ENCODE results near the gene ATP2B1.

Gene ATP2B1

DNA sequence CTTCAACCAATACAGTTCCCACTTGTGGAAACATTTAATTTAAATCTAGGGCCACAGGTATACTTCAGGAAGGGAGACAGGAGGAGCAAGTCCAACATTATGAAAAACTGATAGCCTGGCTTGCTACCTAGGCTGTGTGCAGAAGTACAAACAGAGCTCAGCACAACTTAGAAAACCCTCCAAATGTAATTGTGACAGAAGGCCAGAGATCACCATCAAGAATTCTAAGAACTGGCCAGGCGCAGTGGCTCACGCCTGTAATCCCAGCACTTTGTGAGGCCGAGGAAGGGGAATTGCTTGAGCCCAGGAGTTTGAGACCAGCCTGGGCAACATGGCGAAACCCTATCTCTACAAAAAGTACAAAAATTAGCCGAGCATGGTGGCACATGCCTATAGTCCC lies 14.1 kb downstream of the ATP2B1 start:
- no peak for FAIRE-seq
- no peak for DNase-seq (ENCODE audit: low spot score)

DNA sequence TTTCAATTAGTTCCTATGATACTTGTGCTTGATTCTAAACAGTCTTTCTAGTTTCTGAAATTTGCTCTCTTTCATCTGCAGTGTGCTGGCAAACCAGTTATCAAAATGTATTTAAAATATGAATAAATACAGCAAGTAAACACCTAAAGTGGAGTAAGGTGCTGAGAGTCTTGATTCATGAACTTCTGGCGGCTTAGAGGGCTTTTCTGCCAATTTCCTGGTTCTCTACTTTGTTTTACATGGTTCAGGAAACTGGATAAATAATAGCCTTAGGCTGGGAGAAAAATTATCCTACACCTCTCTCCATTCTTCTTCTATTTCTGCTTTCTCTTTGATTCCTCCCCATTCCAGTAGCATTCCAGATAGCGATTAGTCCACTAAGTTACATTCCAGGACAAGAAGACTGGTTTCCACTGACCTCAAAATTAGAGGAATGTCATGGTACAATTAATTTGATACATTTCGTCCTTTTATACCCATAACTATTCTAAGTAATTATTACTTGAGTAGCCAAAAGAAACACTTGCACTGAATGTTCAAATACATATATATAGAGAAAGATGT lies 14.9 kb downstream of the ATP2B1 start:
- no peak for DNase-seq (ENCODE audit: low spot score)
- peak; percentile 23 for FAIRE-seq

DNA sequence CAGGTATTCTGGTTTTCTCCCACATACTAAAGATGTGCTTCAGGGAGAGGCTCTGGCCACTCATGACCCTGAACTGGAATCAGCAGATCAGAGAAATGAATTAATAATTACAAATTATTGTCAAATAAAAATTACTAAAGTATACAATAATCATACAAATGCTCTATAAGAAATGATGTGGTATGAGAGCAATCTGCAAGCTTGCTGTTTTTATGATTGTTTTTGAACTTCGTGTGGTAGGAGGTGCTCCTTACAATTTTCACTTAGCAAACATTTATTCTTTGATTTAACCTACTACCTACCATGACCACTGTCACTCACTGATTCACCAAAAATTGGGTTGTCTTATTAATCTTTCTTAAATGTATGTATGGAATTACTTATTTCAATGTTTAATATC lies 16.2 kb downstream of the ATP2B1 start:
- FAIRE-seq (no peak), DNase-seq (ENCODE audit: low spot score) (no peak)

DNA sequence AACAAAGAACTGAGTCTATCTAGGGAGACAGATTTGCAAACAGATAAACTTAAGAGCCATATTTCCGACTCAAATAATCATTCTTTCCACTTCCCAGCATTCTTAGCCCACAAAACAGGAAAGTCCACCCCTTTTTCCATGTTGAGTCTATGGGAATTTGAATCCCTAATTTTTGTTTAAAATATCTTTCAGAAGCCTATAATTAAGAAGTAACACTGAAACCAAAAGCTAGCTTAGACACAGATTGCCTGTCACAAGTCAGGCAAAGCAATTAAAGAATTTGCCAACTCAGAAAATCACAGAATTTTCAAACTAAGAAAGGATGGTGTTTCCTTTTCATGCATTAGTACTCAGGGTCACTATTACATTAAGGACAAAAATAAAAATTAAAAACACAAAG lies 17.0 kb downstream of the ATP2B1 start:
- DNase-seq (ENCODE audit: low spot score) = no peak
- no peak for FAIRE-seq

DNA sequence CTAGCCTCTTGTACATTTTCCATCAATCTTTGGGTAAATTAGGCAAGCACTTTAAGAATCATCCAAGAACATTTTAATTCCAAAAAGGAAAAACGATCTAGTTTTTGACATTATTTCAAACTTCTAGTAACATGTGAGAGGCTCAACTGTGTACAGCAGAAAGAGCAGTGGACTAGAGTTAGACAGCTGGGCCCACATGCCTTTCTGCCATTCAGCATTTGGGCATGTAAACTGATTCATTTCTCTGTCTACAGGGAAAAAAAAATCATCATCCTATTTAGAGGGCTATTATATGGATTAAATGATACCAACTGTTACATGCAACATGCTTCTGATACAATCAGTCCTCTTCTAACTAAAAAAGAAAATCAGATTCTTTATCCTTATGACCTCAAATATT lies 17.7 kb downstream of the ATP2B1 start:
- no peak for FAIRE-seq
- no peak for DNase-seq (ENCODE audit: low spot score)

DNA sequence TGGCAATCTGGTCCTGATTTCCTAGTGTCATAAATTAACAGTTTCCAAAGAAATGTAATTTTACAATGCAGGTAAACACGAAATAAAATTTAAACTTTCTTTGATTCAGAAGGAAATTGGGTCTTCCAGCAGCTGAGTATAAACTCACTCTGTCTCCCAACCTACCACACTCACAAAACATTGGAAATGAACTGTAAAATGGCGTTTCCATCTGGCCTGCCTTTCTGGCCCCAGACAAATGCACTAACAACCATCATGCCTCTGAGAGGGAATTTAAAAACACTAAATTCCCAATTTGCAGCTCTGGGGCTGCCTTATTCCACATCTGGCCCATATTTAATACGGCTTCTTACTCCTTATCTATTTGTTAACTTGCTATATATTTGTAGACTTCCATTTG lies 19.3 kb downstream of the ATP2B1 start:
- DNase-seq (ENCODE audit: low spot score) (no peak), FAIRE-seq (no peak)

DNA sequence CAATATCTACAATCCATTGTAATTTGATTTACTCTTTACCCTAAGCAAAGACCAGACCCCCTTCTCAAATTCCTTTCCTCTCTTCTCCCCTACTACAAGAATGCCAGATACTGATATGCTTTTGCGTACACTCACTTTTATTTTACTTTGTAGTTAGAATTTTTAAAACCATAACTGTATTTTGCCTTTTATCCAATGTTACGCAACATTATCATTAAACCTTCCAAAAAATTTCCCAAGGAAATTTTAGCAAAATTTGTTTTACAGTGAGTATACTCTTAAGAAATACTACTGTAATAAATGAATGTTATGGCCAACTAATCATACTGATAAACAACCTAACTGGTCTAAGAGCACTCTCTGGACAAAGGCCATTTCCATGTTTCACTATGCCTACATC lies 22.3 kb downstream of the ATP2B1 start:
- FAIRE-seq = no peak

DNA sequence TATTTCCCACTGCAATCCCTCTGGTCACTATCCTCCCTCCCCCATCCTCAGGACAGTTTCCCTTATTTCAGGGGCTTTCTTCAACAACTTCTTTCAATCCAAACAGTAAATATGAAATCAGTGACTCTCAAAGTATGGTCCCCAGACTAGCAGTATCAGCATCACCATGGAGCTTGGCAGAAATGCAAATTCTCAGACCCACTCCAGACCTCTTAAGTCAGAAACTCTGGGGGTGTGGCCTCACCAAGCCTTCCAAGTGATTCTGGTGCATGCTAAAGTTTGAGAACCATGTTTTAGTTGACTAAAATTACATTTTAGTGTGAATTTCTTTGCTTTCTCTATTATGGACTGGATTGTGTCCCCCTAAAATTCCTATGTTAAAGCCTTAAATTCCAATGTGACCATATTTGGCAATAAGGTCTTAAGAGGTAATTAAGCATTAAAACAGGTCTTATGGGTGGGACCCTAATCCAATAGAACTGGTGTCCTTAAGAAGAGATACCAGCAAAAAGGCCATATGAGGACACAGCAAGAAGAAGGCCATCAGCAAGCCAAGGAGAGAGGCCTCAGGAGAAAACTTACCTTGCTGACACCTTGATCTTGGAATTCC lies 23.2 kb downstream of the ATP2B1 start:
- no peak for FAIRE-seq
- DNase-seq (ENCODE audit: low spot score) = no peak

More for the DNA sequence above, 22.3 kb downstream of the ATP2B1 start:
- DNase-seq (ENCODE audit: low spot score) = no peak

DNA sequence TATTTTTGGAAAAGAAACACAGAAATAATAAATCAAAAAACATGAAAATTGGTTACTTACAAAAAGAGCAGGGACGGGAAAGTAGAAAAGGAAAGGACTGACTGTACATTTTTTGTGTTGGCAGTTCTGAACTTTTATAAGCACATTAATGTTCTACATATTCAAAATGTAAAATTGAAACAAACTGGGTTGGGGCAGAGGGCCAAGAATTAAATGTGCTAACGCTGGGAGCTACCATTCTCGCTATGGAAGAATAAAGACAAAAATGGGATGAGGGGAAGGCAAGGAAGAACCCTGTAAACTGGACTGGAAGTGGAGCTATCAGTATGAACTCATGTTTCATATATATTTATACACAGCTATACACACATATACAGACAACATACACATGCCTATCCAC lies 24.5 kb downstream of the ATP2B1 start:
- FAIRE-seq (no peak), DNase-seq (ENCODE audit: low spot score) (no peak)

DNA sequence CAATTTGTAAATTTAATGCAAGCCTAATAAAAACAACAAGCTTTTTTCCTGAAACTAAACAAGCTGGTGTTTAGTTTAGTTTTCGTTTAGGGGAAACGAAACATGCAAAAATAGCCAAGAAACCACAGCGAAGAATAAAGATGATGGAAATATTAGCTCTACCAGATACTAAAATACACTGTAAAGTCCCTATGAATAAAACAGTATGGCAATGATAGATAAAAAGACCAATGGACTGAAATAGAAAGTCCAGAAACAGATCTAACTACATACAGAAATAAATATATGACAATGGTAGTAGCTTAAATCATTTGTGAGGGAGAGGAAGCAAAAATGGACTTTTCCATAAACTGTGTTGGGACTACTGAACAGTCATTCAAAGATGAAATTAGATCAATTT lies 26.4 kb downstream of the ATP2B1 start:
- no peak for DNase-seq (ENCODE audit: low spot score)
- FAIRE-seq = no peak

DNA sequence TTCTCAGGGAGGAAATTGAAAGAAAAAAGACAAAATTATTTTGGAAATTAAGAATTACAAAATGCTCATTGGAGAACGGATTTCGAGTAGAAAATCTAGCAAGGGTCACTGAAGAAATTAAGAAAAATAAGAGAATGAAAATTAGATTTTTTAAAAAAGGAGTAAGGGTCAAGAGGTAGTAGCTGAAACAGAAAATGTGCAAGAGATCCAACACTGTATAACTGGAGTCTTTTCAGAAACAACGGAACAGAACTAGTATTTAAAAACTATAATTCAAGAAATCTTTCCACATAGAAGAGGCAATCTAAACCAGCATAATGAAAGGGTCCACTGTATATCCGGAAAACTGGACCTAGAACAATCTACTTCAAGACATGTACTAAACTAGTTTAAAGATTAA lies 28.2 kb downstream of the ATP2B1 start:
- no peak for DNase-seq (ENCODE audit: low spot score)
- FAIRE-seq = no peak

DNA sequence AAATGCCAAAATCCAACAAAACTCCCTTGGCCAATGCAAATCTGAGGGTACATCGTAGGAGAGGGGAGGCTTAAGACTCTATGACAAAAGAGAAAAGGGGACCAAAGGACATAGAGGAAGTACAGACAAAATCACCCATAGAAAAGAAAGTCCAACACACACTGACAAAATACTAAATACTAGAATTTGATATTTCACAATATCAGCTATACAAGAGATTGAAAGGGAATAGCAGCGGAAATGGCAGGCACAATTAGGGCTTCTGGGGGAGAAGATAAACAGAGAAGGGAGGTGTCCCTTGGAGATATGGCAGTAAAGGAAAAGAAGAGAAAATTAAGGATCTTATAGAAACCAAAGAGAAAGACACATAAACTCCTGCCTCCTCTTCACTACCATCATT lies 29.0 kb downstream of the ATP2B1 start:
- DNase-seq (ENCODE audit: low spot score) (no peak), FAIRE-seq (no peak)

DNA sequence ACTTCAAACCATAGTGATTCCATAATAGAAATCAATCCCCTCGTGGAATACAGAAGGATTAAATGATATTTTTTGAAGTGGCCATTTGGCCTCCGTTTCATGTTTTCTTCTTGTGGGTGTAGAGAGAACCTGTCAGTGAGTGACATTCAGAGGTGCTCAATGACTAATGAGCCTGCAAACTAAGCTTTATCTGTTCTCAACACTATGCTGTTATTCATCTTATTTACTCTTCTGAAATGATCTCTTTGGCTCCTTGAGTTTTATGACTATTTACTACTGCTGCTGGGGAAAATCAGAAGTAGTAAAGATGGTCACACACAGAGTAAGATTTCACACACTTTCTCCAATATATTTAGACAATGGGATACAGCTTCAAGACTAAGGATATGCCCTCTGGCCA lies 30.4 kb downstream of the ATP2B1 start:
- DNase-seq (ENCODE audit: low spot score) (no peak), FAIRE-seq (no peak)

DNA sequence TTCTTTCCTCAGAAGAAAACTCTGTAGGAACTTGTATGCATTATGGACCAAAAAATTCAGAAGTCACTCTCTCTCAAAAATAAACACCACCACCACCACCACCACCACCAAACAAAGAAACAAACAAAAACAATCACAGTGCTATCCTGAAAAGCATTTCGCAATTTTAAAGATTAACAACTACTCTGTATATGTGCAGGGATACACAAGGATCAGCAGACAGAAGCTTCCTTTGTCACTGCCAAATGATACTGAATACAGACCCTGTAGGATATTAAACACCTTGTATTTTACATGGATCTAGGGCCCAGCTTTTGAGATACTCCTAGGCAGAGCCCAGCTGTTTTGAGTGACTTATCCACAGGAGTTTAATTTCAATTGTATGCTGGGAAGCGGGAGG lies 31.7 kb downstream of the ATP2B1 start:
- DNase-seq (ENCODE audit: low spot score) (no peak), FAIRE-seq (no peak)

DNA sequence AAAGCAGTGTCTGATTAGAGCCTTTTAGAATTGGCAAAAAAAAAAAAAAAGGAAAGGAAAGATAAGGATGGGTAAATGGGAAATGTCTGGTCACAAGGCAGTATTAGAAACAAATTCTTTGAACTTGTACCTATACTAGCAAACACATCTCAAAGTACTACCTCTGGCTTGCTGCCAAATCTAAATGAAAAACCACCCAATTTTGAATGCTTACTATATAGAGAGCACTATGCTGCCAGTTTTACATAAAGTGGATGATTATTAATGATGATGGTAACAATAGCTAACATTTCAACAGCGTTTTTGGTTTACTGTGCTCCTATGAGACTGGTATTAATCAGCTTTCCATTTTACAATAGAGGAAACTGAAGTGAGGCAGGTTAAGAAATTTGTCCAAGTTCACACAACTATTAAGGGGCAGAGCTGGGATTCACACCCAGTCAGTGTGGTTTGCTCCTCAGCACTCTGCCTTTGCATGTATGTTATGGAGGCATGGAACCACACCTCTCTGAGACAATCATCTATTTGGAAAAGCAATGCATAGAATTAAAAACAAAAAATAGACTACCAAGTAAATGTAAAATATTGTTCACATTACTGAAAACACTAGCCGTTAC lies 34.2 kb downstream of the ATP2B1 start:
- DNase-seq (ENCODE audit: low spot score) (no peak), FAIRE-seq (no peak)

DNA sequence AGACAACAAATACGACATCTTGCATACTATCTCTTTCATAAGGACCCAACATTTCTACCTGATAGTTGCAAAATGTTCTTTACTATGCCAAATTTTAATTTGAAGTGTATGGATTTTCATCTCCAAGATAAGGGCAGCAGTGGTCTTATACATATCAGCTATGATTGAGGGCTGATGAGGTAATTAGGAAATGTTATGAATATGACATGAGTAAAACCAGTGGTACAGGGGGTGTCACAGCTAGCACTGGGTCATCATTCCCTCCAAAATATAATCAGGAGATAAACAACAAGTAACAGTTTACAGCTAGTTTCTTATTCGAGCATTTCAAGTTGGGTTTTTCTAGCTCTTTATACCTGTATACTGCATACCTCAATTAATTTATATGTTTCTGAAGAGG lies 35.0 kb downstream of the ATP2B1 start:
- FAIRE-seq (no peak), DNase-seq (ENCODE audit: low spot score) (no peak)

DNA sequence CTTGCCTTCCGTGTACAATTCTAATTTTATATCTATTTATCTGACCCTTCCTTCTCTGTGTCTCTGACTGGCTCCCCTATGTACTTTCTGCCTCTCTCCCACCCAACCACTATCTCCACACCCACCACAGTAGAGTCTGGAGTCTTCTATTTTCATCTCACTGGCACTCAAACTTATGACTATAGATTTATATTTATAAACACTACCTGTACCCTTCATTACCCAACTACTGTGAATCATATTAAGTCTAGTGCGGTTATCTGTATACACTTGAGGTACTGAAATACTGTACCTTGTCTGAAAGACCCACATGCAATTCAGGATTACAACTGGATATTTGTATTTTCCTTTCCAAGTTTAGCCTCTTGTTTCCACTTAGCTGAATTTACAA lies 36.1 kb downstream of the ATP2B1 start:
- no peak for DNase-seq (ENCODE audit: low spot score)
- FAIRE-seq = no peak

DNA sequence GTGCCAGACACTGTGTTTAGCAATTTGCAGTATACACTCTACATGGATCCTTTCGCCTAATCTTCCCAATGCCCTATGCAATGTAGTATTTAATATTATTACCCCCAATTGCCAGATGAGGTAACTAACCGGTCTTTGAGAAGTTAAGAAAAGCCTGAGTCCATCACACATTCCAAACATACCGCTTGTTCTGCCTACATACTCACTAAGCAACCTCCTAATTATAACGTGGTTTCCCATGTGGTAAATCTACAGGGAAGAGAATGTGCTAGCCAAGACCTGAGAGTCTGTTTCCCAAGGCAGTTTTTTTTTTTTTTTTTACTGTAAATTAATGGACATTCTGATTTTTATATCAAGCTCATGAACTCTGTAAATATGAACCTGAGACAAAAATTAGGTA lies 37.2 kb downstream of the ATP2B1 start:
- FAIRE-seq (peak; percentile 42), DNase-seq (ENCODE audit: low spot score) (peak; percentile 44)

DNA sequence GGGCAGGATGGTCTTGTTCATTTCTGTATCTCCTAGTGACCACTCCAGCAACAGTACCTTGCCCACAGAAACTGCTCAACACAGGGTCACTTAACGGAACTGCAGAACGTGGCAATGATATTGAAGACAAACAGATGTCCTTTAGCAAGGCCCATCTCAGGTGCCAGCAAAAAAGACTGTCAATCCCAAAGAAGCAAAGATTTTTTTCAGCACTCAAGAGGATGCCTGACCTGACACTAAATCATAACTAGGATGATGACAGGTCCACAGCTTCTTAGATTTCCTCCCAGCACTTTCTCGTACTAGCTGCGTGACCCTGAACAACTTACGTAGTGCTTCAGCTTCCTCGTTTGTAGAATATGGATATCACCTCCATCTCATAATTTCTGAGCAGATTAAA lies 39.4 kb downstream of the ATP2B1 start:
- FAIRE-seq (no peak), DNase-seq (ENCODE audit: low spot score) (no peak)

DNA sequence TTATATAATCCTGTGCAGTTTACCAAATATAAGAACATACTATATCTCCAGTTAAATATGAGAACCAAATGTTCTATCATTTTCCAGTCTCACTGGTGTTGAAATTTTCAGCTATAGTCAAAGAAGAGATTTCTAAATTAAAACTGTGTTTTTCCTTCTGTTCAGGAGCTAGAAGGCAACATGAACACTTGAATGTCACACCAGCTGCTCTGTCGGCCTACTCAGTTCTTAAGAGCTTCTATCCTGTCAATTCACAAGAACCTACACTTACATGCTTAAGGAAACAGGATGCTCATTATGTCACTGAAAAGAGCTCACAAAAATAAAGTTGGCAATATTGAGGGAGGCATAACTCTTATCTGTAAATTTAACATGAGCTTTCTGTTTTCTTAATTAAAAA lies 43.1 kb downstream of the ATP2B1 start:
- FAIRE-seq = no peak
- DNase-seq (ENCODE audit: low spot score) = no peak

DNA sequence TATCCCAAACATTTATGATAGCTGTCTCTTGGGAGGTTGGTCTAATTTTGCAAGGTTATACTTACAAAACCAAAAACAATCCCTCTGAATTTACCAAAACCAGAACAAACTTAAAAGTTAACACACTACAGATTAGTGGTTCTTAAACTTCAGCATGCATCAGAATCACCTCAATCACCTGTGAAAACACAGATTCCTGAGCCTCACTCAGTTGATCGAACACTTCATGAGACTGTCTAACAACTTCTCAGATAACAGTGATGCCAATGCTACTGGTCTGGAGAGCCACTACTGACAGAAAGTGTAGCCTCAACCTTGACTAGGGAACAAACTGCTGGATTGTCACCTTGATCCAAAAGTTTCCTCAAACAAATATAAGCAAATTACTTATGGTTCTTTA lies 44.2 kb downstream of the ATP2B1 start:
- FAIRE-seq = no peak
- DNase-seq (ENCODE audit: low spot score) = no peak

DNA sequence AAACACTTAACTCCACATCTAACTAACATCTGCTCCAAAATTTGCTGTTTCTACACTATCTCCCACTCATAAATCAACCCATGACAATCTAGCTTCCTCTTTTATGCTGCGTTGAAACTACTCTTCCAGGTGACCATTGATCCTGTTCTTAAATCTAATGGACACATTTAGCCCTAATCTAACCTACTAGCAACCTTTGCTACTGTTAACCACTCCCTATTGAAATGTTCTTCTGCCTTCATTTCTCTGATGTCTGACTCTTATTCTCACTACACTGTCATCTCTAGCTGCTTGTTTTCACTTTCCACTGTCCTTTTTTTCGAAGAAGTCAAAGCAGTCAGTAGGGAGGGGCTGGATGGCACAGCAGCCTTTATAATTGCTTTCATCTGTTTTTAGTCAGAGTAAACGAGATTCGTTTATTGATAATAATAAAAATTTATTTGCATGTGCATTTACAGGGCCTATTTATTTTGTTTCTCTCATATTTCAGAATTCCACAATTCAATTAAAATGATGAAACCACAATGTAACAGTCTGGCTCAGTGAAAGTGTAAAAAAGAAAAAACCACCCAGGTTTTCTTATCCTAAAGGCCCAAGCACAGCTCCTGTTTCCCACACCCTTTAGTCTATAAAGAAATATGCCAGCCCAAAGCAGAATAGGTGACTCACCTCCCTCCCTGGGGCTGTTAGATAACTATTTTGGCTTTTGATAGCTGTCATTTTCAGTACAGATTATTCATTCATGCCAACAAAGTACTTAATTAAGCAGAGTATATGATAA lies 44.9 kb downstream of the ATP2B1 start:
- DNase-seq (ENCODE audit: low spot score) (no peak), FAIRE-seq (peak; percentile 30)

DNA sequence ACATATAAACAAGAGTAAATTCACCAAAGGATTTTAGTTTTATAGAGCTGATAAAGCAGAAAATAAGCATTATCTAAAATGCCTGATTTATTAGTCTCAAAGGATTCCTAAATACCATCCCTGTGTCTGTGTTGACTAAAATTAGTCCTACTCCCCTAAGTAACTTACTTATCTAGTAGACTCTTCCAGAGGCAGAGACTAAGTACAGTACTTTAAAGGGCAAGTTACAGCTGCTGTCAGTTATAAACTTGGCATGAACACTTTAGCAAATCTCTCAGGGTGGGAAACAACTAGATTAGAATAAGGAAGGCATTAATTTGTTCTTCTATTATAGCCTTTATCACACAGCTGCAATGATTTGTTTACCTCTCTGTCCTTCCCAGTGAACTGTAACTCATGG lies 46.0 kb downstream of the ATP2B1 start:
- FAIRE-seq = no peak
- DNase-seq (ENCODE audit: low spot score) = no peak

Data from RCC 7860 (cell line).